HEK293 (cell line): ENCODE data around the gene GFM1.

ENCODE experiments used
- ATF2 ChIP-seq: fragments of 450-650 bp; formaldehyde crosslinking; IDR thresholded peaks from 2 replicates; pipeline ENCODE4 v1.5.1; 2016; ENCODE audit warnings: missing biosample characterization, missing genetic modification characterization, low read depth
- MEIS1 ChIP-seq: sonication (generic); formaldehyde crosslinking; IDR thresholded peaks from 2 replicates; pipeline ENCODE4 v1.8.1; 2022; ENCODE audit warnings: missing genetic modification reagents, mild to moderate bottlenecking, borderline replicate concordance
- PRDM10 ChIP-seq: fragments of 450-650 bp; formaldehyde crosslinking; IDR thresholded peaks from 2 replicates; pipeline ENCODE4 v1.5.1; 2016; ENCODE audit warnings: missing biosample characterization, missing genetic modification characterization
- TCF7L2 ChIP-seq: IDR thresholded peaks from 2 replicates; pipeline ENCODE4 v1.6.1; 2011; ENCODE audit warnings: low read depth, mild to moderate bottlenecking, inconsistent platforms, low read length, moderate library complexity, borderline replicate concordance
- ZBTB7A ChIP-seq: fragments of 450-650 bp; formaldehyde crosslinking; IDR thresholded peaks from 2 replicates; pipeline ENCODE4 v1.5.1; 2016; ENCODE audit warnings: low read depth, missing biosample characterization, missing genetic modification characterization
- ZNF639 ChIP-seq: fragments of 450-650 bp; formaldehyde crosslinking; IDR thresholded peaks from 2 replicates; pipeline ENCODE4 v1.5.1; 2016; ENCODE audit warnings: missing biosample characterization, missing genetic modification characterization
- ZNF660 ChIP-seq: fragments of 450-650 bp; IDR thresholded peaks from 2 replicates; pipeline ENCODE4 v1.5.1; 2018; ENCODE audit warnings: missing biosample characterization, mild to moderate bottlenecking, missing genetic modification characterization
- TF ChIP-seq, protein P1 (sequence below): fragments of 450-650 bp; formaldehyde crosslinking; IDR thresholded peaks from 2 replicates; pipeline ENCODE4 v1.5.1; 2016; ENCODE audit warnings: missing biosample characterization, missing genetic modification characterization
- TF ChIP-seq, protein P2 (sequence below): fragments of 450-650 bp; formaldehyde crosslinking; IDR thresholded peaks from 2 replicates; pipeline ENCODE4 v1.5.1; 2016; ENCODE audit warnings: missing biosample characterization, missing genetic modification characterization
- TF ChIP-seq, protein P3 (sequence below): fragments of 450-650 bp; formaldehyde crosslinking; IDR thresholded peaks from 2 replicates; pipeline ENCODE4 v1.5.1; 2016; ENCODE audit warnings: missing biosample characterization, missing genetic modification characterization

DNA sequence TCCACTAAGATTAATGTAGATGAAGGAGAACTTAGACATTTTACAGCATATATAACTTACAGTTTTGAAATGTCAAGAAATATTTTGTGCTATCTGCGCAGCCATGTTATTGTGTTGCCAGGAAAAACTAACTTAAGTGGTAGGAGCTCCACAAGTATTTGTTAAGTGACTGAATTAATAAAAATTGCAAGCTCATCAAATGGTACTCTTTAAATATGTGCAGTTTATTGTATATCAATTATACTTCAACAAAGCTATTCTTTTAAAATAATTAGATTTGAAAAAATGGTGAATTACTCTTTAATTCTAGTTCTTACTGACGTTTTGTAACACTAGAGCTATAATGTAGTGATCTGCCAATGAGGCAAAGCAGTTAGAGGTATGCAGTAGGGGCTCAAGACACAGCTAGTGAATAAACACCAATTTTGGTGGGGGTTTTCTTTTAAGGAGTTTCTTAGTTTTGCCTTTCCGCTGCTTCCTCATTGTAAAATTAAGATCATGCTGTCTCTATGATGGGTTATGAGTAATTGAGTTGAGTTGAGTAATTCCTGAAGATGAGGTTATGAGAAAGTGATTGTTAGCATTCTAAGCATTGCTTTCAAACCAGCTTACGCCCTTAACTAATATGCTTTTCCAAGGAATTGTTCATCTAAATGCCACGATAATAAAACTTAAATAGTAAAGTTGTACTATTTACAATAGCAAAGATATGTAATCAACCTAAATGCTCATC is 39.1 kb downstream of the GFM1 start:
- TF ChIP-seq, protein P1, sequence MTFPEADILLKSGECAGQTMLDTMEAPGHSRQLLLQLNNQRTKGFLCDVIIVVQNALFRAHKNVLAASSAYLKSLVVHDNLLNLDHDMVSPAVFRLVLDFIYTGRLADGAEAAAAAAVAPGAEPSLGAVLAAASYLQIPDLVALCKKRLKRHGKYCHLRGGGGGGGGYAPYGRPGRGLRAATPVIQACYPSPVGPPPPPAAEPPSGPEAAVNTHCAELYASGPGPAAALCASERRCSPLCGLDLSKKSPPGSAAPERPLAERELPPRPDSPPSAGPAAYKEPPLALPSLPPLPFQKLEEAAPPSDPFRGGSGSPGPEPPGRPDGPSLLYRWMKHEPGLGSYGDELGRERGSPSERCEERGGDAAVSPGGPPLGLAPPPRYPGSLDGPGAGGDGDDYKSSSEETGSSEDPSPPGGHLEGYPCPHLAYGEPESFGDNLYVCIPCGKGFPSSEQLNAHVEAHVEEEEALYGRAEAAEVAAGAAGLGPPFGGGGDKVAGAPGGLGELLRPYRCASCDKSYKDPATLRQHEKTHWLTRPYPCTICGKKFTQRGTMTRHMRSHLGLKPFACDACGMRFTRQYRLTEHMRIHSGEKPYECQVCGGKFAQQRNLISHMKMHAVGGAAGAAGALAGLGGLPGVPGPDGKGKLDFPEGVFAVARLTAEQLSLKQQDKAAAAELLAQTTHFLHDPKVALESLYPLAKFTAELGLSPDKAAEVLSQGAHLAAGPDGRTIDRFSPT: no peak
- TF ChIP-seq ZBTB7A (tag by site-specific recombination) (no peak), TCF7L2 (no peak), ZNF639 (no peak), MEIS1 (no peak), ZNF660 (tag by site-specific recombination) (no peak), PRDM10 (tag by site-specific recombination) (no peak), ATF2 (tag by site-specific recombination) (no peak)
- TF ChIP-seq, protein P2, sequence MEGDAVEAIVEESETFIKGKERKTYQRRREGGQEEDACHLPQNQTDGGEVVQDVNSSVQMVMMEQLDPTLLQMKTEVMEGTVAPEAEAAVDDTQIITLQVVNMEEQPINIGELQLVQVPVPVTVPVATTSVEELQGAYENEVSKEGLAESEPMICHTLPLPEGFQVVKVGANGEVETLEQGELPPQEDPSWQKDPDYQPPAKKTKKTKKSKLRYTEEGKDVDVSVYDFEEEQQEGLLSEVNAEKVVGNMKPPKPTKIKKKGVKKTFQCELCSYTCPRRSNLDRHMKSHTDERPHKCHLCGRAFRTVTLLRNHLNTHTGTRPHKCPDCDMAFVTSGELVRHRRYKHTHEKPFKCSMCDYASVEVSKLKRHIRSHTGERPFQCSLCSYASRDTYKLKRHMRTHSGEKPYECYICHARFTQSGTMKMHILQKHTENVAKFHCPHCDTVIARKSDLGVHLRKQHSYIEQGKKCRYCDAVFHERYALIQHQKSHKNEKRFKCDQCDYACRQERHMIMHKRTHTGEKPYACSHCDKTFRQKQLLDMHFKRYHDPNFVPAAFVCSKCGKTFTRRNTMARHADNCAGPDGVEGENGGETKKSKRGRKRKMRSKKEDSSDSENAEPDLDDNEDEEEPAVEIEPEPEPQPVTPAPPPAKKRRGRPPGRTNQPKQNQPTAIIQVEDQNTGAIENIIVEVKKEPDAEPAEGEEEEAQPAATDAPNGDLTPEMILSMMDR (tag by site-specific recombination): no peak
- TF ChIP-seq, protein P3, sequence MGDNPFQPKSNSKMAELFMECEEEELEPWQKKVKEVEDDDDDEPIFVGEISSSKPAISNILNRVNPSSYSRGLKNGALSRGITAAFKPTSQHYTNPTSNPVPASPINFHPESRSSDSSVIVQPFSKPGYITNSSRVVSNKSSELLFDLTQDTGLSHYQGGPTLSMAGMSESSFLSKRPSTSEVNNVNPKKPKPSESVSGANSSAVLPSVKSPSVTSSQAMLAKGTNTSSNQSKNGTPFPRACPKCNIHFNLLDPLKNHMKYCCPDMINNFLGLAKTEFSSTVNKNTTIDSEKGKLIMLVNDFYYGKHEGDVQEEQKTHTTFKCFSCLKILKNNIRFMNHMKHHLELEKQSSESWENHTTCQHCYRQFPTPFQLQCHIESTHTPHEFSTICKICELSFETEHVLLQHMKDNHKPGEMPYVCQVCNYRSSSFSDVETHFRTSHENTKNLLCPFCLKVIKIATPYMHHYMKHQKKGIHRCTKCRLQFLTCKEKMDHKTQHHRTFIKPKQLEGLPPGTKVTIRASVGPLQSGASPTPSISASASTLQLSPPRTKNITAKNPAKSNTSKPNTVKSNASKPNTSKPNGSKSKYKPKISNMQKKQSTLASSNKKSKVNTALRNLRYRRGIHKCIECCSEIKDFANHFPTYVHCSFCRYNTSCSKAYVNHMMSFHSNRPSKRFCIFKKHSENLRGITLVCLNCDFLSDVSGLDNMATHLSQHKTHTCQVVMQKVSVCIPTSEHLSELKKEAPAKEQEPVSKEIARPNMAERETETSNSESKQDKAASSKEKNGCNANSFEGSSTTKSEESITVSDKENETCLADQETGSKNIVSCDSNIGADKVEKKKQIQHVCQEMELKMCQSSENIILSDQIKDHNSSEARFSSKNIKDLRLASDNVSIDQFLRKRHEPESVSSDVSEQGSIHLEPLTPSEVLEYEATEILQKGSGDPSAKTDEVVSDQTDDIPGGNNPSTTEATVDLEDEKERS: no peak
